HG03060 (cell line): Measurements from ENCODE around the gene GLS.
A peak's percentile ranks its signal among the peaks of the same experiment; 100 is the strongest.
"Not testable (repeated sequence)": the region's sequence is repeated elsewhere in the genome, so short reads cannot be mapped to it uniquely, and the experiment has no call there.

Experiments used
- ATAC-seq: cut with Tn5 transposase; IDR thresholded peaks from one replicate; pipeline ENCODE4 v1.9.1; 2021; ENCODE audit warnings: low read depth, moderate number of reproducible peaks; ENCODE audit not compliant: unreplicated experiment

GLS gene

DNA sequence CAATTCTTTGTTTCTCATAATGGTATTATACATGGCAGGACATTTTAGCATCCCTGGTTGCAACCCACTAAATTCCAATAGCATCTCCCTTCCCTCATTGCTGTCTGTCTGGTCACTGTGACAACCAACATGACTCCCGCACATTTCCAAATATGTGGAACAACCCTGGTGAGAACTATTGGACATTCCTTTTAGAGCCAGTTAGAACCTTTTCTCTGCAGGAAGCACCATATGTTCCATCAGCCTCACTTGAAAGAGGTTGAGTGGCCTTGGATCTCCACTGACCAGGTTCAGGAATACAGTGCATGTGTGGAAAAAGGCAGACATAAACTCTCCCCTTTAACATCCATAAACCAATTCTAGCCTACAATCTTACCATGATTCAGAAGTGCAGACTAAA, 25.9 kb upstream of the GLS start:
- ATAC-seq = no peak

DNA sequence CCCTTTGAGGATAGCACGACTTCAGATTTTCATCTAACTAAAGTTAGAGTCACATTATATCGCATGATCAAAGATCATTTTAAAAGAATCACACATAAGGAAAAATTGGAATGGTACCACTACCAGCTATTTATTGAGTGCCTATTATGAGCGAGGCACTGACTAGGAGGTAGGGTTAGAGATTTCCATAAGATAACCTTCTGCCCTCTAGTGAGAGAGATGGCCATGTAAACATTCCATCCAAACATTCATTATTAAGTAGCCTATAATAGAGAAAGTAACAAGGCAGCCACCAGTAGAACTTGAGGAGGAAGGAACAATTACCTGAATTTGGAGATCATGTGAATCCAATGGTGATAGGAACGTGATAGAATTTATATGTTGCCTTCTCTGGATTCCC, 25.4 kb upstream of the GLS start:
- ATAC-seq = no peak

DNA sequence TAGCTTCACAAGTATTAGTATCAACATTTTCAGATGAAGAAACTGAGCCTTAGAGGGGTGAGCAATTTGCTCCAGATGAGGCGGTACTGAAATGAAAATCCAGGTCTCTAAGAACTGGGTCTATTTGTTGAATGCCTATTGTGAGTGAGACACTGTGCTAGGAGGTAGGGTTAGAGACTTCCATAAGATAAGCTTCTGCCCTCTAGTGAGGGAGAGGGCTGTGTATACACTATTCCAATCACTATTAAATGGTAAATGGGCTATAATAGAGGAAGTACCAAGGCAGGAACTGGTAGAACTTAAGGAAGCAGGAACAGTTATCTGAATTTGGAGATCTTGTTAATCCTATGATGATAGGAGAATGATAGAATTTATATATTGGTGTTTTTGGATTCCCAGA, 23.6 kb upstream of the GLS start:
- no peak for ATAC-seq

DNA sequence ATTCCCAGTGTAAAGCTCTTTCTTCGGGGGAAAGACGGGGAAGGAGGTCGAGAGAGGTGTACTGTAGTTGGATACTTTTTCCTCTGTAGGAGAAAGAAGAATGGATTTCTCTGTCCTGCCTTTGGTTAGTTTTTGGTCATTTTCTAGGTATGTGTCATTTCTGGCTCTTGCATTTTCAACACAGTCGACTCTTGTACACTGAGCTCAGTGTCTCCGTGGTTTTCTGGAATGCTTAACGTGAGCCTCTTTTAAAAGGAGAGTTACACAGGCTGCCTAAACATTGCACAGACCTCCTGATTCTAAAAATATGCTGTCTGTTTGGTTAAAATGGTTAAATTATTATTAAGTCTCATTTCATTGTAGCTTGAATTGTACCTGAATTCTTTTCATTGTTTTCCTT, 21.8 kb upstream of the GLS start:
- no peak for ATAC-seq

DNA sequence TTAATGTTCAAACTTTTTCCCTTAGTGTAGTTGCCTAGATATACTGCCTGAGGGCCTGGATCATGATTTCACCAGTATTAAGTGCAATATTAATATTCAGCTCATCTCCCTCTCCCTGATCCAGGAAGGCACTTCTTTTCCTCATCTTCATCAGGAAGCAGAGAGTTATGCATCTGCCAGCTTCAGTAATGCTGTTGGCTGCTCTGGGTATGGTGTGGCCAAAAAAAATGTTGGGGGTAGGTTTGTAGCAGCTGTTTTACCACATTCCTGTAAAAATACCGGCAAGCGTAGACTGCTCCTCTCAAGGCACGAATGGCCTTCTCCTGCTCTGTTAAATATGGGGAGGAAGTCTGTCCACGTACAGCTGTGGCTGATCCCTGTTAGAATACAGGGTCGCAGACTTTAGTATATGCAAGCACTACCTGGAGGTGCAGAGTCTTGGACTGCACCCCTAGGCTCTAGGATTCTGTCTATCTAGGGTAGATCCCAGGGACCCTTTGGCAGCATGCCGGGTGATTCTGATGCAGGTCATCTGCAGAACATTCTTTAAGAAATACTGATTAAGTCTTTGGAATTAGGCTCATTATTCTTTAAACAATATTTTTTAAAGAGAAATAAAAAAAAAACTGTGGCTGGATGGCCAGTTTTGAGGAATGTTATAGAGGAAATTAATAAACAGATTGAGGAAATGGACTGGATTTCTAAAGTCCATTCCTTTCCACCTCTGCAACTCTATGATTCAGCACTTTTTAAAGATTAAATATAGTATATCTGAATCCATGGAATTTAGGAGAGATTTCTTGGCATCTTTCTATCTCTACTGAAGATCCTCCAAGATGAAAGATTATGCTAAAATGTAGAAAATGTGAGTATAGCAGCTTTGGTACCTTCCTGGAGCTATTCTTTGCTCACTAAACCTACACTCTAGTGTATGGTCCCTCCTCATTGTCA, 21.0 kb upstream of the GLS start:
- no peak for ATAC-seq

DNA sequence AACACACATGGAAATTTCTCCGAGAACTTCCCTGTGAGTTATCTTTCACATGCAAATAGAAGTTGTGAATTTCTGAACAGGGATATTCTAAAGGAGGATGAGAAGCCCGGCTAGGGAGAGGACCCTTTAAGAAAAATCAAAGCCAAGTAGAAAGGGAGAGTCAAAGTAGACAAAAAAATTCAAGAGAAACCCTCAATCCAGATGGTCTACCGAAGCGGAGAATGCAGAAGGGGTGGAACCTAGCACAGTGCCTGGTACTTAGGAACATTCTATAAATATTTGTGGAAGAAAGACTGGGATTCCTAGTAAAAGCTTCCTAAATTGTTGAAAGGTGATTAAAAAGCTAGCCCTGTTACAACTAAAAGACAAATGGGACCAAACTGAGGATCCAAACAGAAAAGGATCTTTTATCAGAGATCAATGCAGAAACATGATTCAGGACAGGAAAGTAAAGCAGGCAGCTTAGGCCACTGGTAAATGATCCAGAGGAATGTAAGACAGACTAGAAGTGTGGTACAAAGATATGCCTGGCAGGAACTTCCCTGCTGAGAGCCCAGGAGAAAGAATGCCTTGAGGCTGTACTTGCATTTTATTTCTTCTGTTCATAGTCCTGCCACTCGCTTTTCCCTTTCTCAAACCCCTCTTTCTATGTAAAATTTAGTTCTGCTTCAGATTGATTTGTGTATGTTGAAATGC, 19.5 kb upstream of the GLS start:
- ATAC-seq = no peak

DNA sequence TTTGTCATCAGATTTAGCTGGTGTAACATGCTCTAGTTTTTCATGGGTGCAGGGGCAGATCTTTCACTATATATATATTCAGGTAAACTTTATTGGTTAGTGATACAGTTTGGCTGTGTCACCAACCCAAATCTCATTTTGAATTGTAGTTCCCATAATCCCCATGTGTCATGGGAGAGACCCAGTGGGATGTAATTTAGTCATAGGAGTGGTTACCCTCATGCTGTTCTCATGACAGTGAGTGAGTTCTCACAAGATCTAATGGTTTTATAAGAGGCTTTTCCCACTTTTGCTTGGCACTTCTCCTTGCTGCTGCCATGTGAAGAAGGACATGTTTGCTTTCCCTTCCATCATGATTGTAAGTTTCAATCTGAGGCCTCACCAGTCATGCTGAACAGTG, 18.5 kb upstream of the GLS start:
- not testable (repeated sequence) for ATAC-seq

DNA sequence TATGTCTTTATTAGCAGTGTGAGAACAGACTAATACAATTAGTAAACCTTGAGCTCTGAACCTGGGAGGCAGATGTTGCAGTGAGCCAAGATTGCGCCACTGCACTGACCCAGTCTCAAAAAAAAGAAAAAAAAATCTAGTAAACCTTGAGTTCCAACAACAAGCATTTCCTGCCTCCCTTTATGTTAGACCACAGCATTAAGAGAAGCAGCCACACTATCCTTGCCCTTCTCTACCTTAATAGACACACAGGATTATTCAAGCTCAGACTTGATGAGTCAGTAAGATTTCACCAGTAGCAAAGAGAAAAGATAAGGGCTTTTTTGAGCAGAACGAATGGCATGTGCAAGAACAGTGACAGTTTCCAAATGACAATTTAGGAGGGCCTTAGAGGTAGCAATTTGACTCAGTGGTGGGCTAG, 18.0 kb upstream of the GLS start:
- no peak for ATAC-seq

DNA sequence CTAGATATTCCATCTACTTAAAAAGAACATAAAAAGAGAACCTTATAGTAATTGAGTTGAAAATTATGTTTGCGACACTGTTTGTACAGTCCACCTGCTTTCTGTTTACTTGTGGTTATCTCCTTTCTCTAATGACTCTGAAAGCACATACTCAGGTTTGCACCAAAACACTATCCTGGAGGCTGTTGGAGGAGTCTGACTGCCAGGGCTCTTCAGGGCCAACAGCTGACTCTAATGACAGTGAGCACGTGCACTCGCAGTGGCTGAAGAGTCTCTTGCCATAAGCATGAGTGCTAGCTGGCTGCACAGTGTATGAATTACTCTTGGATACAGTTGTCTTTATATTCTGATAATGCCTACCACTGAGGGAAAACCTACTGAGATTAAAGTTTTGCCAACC, 16.7 kb upstream of the GLS start:
- ATAC-seq = no peak

DNA sequence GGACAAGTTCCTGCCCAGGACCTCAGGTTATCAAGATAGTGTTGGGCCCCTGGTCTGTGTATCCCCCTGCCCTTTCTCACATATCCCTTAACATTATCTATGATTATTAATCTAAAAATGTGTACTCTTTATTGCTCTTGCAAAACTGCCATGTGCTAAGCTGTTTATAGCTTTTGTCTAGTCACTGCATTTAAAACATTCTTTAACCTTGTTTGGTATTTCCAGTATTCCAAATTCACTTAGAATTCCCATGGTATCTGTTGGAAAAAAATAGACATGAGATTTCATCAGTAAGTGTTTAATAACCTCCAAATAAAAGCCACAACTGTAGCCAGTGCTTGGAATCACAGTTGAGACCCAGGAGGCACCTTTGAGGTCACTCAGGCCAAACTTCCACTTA, 16.2 kb upstream of the GLS start:
- ATAC-seq = no peak

DNA sequence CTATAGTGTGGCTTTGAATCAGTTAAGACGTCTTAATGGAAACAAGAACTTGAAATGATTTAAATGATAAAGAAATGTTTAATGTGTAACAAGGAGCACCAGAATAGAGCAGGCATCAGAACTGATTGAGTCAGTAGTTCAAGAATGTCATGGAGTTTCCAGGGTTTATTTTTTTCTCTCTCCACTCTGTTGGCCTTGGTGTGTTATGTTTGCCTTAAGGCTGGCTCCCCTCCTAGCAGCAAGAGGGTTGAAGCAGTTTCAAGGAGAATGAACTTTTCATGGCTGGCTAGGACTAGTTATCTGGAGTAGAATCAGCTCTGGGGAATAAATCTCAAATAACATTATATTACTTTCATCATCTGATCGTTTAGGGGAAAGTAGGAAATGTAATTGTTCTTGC, 13.4 kb upstream of the GLS start:
- ATAC-seq = no peak

DNA sequence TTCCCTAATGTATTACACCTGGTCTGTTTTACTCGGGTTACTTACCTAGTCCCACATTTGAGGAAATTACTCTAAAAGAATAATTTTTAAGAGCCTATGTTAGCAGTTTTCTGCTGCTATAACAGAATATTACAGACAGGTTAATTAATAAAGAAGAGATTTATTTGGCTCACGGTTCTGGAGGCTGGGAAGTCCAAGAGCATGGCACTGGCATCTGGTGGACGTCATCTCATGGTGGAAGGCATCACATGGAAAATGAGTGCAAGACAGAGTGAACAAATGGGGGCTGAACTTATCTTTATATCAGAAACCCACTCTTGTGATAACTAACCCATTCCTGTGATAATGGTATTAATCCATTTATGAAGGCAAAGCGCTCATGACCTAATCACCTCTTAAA, 12.8 kb upstream of the GLS start:
- ATAC-seq = no peak

DNA sequence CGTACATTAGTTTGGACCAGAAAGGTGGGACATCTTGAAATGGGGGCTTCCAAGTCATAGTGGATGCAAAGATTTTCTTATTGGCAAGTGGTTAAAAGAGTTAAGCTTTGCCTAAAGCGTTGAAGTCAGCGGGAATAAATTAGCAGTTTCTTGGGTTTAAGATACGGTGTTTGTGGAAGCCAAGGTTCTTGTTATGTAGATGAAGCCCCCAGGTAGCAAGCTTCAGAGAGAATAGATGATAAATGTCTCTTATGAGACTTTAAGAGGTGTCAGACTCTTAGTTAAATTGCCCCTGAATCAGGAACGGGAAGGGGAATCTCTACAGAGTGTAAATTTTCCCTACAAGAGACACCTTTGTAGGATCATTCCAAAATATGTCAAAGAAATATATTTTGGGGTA, 10.9 kb upstream of the GLS start:
- no peak for ATAC-seq

DNA sequence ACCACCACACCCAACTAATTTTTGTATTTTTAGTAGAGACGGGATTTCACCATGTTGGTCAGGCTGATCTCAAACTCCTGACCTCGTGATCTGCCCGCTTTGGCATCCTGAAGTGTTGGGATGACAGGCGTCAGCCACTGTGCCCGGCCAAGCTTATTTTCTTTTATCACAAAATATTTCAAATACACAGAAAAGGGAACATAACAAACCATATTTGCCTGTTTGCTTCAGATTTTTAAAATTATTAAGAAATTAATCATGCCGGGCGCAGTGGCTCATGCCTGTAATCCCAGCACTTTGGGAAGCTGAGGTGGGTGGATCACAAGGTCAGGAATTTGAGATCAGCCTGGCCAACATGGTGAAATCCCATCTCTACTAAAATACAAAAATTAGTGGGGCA, 7.2 kb upstream of the GLS start:
- not testable (repeated sequence) for ATAC-seq

DNA sequence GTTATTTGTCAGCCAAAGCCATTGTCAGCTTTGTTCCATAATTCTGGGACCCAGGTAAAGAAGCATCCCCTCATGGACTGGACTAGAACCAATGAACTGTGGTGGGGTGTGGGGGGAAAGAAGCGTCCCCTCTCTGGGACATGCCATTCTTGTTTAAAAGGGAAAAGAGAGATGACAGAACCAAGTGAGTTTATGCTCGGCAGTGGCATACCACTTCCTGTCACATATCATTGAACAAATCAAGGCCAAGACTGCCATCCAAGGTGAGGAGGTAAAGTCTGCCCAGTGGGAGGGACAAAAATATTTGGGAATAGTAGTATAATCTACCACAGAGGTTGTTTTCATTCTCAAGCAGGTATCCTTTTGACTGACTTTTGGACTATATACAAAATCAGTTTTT, 4.7 kb upstream of the GLS start:
- no peak for ATAC-seq

DNA sequence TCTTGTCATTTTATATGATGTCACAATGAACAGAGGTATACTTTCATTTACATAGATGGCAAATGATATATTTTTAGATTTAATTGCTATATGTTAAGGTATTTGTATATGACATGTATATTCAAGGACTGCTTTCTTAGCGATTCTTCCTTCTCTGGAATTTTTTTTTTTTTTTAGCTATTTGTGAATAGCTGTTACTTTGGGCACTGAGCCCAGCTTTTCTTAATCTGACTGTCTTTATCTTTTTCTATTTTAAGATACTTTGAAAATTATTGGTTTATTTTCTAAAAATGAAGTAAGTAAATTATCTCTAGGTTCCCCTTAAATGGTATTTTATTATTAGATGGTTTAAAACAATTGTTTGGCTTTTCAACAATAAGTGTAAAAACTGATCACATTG, 4.0 kb upstream of the GLS start:
- no peak for ATAC-seq

DNA sequence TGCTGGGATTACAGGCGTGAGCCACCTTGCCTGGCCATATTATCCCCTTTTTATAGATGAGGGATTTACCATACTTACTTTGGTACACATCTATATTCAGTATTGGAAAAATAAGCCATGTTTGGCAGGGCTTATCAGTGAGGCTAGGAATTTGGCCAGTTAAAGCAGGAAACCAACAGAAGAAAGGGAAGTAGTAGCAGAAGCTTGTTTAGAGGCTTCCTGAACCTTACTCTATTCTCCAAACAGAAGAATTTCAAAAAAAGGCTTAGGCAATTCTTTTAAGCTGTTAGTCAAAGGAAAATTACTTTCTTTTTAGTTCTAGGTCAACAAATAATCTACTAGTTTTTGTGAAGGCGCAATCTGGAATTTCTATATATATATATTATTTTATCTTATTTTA, 3.2 kb upstream of the GLS start:
- no peak for ATAC-seq

DNA sequence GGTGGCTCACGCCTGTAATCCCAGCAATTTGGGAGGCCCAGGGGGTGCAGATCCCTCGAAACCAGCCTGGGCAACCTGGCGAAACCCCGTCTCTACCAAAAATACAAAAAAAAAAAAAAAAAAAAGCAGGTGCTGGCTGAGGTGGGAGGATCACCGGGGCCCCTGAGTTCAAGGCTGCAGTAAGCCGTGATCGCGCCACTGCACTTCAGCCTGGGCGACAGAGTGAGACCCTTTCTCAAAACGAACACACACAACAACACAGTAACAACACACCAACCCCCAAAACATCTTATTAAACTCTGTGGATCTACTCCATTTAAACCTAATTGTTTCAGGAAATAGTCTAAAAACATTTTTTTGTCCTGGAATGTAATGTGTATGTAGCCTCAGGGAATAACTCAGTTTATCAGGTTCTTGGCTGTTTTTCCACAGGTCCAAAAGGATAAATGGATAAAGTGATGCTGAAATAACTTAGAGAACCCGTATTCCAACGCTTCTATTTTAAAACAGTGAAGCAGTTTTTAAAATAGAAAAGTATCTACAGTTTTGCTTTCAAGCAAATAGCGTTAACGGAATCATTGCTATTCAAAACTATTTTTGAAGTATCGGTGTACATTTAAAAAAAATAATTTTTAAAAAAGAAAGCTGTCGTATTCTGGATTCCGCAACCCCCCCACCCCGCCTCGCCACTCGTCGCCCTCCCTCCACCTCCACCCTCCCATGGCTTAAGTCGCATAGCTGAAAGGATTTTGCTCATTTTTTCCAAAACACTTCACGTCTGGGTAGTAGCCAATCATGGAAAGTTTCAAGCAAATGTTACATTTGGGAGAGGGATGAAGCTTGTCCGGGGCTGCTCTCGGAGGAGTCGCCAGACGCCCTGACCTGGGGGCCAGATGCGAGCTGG, 895 bp upstream of the GLS start:
- ATAC-seq = no peak

DNA sequence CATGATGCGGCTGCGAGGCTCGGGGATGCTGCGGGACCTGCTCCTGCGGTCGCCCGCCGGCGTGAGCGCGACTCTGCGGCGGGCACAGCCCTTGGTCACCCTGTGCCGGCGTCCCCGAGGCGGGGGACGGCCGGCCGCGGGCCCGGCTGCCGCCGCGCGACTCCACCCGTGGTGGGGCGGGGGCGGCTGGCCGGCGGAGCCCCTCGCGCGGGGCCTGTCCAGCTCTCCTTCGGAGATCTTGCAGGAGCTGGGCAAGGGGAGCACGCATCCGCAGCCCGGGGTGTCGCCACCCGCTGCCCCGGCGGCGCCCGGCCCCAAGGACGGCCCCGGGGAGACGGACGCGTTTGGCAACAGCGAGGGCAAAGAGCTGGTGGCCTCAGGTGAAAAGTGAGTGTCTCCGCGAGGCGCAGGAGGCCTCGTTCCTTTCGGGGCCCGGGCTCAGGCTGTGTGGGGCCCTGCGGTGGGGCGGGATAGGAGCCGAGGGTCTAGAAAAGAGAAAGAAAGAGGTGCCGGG, 520 bp downstream of the GLS start:
- no peak for ATAC-seq

DNA sequence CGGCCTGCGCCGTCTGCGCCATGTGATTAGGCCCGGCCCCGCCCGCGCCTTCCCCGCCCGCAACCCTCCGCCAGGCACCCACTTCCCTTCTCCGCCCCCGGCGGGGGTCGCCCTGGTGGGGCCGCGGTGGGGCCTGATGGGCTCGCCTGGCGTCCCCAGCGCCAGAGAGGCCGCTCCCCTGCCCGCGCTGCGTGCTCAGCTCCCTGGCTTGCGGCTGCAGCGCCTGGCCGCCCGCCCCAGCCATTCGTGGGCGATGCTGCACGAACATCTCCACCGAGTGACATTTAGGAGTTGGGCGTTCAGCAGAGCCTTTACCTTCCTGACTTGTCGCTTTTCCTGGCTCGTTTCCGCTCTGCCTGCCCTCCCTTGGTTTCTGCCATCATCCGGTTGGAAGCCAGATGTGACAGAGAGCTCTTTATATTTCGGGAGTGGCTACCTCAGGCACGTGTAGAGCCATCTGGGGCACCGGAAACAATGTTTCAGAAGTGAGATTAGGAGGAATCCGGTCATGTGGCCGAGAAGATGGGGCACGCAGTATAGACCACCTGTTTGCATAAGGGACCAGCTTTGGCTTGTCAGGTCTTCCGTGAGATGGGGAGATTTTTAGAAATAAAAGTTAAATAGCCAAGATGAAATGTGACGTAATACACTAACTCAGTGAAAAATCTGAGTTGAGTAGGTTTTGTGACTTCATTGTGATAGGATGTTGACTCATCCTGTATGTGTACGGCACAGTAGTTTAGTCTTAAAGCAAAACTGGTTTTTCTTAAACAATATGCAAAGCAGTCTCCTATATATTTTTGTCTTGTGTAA, 1.2 kb downstream of the GLS start:
- peak; percentile 46 for ATAC-seq
